A673 (cell line): ENCODE results near the gene PRSS3.
"Not testable (repeated sequence)": the region's sequence is repeated elsewhere in the genome, so short reads cannot be mapped to it uniquely, and the experiment has no call there.

ENCODE experiments used
- EZH2 ChIP-seq: fragments of 200-600 bp; sonication (generic); IDR thresholded peaks from 2 replicates; pipeline ENCODE4 v1.6.1; 2017; ENCODE audit warnings: borderline replicate concordance, low read depth, mild to moderate bottlenecking, mixed read lengths, antibody characterized with exemption, low read length; ENCODE audit not compliant: poor library complexity, severe bottlenecking
- TF ChIP-seq, protein P1 (sequence below): fragments of 300-800, 200-600 bp; sonication (generic); conservative IDR thresholded peaks from 2 replicates; pipeline ENCODE4 v1.5.1; 2017; ENCODE audit warnings: low read depth, mild to moderate bottlenecking, antibody characterized with exemption, low read length, moderate library complexity, mixed read lengths

DNA sequence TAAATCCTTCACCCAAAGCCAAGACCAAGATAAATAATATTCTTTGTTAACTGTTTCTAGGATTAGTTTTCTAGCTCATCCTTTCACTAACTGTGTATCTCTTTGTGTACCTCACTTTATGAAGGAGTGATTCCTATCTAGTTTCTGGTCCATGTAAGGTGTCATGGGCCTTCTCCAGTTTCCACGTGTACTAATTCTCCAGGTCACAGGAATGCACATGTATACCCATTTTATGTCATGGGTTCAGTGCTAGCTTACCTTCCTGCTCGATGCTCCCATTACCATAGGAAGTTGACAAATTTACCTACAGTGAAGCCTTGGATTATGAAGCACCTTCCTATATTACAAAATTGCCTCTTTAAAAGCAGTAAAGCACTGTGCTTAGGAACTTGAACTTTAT lies 5.9 kb upstream of the PRSS3 start:
- TF ChIP-seq, protein P1, sequence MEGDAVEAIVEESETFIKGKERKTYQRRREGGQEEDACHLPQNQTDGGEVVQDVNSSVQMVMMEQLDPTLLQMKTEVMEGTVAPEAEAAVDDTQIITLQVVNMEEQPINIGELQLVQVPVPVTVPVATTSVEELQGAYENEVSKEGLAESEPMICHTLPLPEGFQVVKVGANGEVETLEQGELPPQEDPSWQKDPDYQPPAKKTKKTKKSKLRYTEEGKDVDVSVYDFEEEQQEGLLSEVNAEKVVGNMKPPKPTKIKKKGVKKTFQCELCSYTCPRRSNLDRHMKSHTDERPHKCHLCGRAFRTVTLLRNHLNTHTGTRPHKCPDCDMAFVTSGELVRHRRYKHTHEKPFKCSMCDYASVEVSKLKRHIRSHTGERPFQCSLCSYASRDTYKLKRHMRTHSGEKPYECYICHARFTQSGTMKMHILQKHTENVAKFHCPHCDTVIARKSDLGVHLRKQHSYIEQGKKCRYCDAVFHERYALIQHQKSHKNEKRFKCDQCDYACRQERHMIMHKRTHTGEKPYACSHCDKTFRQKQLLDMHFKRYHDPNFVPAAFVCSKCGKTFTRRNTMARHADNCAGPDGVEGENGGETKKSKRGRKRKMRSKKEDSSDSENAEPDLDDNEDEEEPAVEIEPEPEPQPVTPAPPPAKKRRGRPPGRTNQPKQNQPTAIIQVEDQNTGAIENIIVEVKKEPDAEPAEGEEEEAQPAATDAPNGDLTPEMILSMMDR = not testable (repeated sequence)
- TF ChIP-seq EZH2 = not testable (repeated sequence)
